Upper lobe of right lung (tissue), 1 donor: ENCODE results near the gene GALNT7. TPM values are rescaled to one million over a fixed set of nuclear protein-coding genes. Genes with fewer than 3 reads are reported as not detected.

Source experiments
- ATAC-seq: fragments of 200-7000 bp; cut with Tn5 transposase; one replicate; pipeline ENCODE4 v1.9.1; 2020; ENCODE audit warnings: mild to moderate bottlenecking, moderate library complexity
- DNase-seq: peaks from one replicate; pipeline ENCODE4 v3.0.0-alpha.2; 2020
- H3K27ac ChIP-seq: fragments of 200-600 bp; one replicate; pipeline ENCODE4 v1.8.0; 2022
- H3K27me3 ChIP-seq: fragments of 200-600 bp; one replicate; pipeline ENCODE4 v1.8.0; 2022; ENCODE audit warnings: mild to moderate bottlenecking
- H3K36me3 ChIP-seq: fragments of 200-600 bp; one replicate; pipeline ENCODE4 v1.8.0; 2022
- H3K4me1 ChIP-seq: fragments of 200-600 bp; one replicate; pipeline ENCODE4 v1.8.0; 2022
- H3K4me3 ChIP-seq: fragments of 200-600 bp; one replicate; pipeline ENCODE4 v1.8.0; 2022; ENCODE audit warnings: mild to moderate bottlenecking
- H3K9me3 ChIP-seq: fragments of 200-600 bp; one replicate; pipeline ENCODE4 v1.8.0; 2022
- intact Hi-C: fragments of 100-400 bp; cut with DNase I; formaldehyde crosslinking; loops from one replicate; pipeline ENCODE4 v1.11.0; 2022
- total RNA-seq: library from RNA; stranded (reverse); fragmentation: NEBNext Ultra II Directional; extraction: Animal tissue kit (Norgen Biotek cat#: 25700); gene quantifications from one replicate; pipeline ENCODE4 v1.2.1, GENCODE V29; 2021
- TF ChIP-seq, protein P1 (sequence below): fragments of 200-600 bp; IDR thresholded peaks from one replicate; pipeline ENCODE4 v1.8.0; 2022; ENCODE audit warnings: antibody characterized with exemption
- donor health status: DM: no; HTN: yes; CAD: no; lungs with severe emphysema.

GALNT7 gene
- total RNA-seq, 1 donor from 2014 or later, result 22.3 TPM

DNA sequence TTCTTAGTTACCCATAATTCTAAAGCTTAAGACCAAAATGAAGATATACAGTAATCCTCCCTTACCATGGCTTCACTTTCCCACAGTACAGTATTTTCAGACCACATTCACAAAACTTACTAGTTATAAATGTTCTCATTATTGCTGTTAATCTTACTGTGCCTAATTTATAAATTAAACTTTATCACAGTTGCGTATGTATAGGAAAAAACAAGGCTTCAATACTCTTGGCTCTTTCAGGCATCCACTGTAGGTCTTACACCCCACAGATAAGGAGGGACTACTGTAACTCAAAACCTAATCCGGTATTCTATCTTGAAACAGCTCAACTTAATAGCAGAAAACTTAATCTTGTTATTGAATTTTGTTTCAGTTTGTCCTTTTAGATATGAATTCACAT is 162.0 kb downstream of the GALNT7 start:
- Histone ChIP-seq H3K9me3 (no peaks in the 10 kb centered on the region), H3K4me3 (no peak overlapping the region), H3K27ac (no peak overlapping the region), H3K4me1 (peaks cover 21% of the 10 kb centered on the region), H3K36me3 (peaks cover 47% of the 10 kb centered on the region), H3K27me3 (no peaks in the 10 kb centered on the region)
- TF ChIP-seq, protein P1, sequence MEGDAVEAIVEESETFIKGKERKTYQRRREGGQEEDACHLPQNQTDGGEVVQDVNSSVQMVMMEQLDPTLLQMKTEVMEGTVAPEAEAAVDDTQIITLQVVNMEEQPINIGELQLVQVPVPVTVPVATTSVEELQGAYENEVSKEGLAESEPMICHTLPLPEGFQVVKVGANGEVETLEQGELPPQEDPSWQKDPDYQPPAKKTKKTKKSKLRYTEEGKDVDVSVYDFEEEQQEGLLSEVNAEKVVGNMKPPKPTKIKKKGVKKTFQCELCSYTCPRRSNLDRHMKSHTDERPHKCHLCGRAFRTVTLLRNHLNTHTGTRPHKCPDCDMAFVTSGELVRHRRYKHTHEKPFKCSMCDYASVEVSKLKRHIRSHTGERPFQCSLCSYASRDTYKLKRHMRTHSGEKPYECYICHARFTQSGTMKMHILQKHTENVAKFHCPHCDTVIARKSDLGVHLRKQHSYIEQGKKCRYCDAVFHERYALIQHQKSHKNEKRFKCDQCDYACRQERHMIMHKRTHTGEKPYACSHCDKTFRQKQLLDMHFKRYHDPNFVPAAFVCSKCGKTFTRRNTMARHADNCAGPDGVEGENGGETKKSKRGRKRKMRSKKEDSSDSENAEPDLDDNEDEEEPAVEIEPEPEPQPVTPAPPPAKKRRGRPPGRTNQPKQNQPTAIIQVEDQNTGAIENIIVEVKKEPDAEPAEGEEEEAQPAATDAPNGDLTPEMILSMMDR, result no peak
- no peak for ATAC-seq
- DNase-seq, result no peak
- intact Hi-C loops, result no loop called here

DNA sequence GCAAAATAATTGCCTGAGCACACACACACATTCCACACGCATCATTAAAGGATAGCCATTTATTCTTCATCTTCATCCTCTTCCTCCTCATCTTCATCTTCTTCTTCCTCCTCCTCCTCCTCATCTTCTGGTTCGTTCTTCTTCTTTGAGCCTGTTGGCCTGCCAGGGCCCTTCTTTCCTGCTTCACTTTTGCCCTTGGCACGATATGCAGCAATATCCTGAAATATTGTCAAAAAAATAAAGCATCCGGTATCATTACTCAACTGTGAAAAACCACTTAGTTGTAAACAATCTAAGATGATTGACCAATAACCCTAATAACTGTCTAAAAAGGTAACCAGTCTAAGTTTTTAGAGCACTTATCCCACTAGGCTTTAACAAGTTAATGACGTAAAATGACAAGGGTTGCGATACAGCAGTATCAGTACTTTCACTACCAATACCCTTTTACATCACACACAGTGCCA is 163.4 kb downstream of the GALNT7 start:
- Histone ChIP-seq H3K4me1 (peaks cover 21% of the 10 kb centered on the region), H3K36me3 (peaks cover 47% of the 10 kb centered on the region), H3K4me3 (peak overlapping the region; percentile 82), H3K9me3 (no peaks in the 10 kb centered on the region), H3K27ac (peak overlapping the region; percentile 99), H3K27me3 (no peaks in the 10 kb centered on the region)
- TF ChIP-seq, protein P1, result no peak
- DNase-seq (no peak), ATAC-seq (no peak)
- intact Hi-C loops, result no loop called here

- no peaks in the 10 kb centered on the region for H3K9me3 ChIP-seq
- H3K4me1 ChIP-seq, result peaks cover 21% of the 10 kb centered on the region
- H3K27ac ChIP-seq, result peak overlapping the region; percentile 99
- TF ChIP-seq, protein P1, result no peak
- intact Hi-C loops, result no loop called here
- no peaks in the 10 kb centered on the region for H3K27me3 ChIP-seq
- ATAC-seq, result no peak
- peaks cover 44% of the 10 kb centered on the region for H3K36me3 ChIP-seq
- no peak for DNase-seq
- H3K4me3 ChIP-seq, result peak overlapping the region; percentile 82
Measured at GRCh38 chr4:173332963-173333657, 164.5 kb downstream of the GALNT7 start.

- no peaks in the 10 kb centered on the region for H3K9me3 ChIP-seq
- peaks cover 21% of the 10 kb centered on the region for H3K4me1 ChIP-seq
- intact Hi-C loops, result no loop called here
- no peaks in the 10 kb centered on the region for H3K27me3 ChIP-seq
- TF ChIP-seq, protein P1, result no peak
- DNase-seq, result peak; percentile 88
- H3K4me3 ChIP-seq, result peak overlapping the region; percentile 82
- peak; percentile 65 for ATAC-seq
- H3K27ac ChIP-seq, result peak overlapping the region; percentile 99
- peaks cover 38% of the 10 kb centered on the region for H3K36me3 ChIP-seq
Measured at GRCh38 chr4:173333658-173334084, 165.1 kb downstream of the GALNT7 start.

- Histone ChIP-seq H3K9me3 (no peaks in the 10 kb centered on the region), H3K36me3 (peaks cover 32% of the 10 kb centered on the region), H3K4me1 (peaks cover 21% of the 10 kb centered on the region), H3K4me3 (peak within 1 kb of the TSS; percentile 82), H3K27me3 (no peaks in the 10 kb centered on the region), H3K27ac (peak within 1 kb of the TSS; percentile 99)
- DNase-seq (peak; percentile 100), ATAC-seq (peak; percentile 96)
- intact Hi-C loops, result no loop called here
- TF ChIP-seq, protein P1, result no peak
Measured at GRCh38 chr4:173334085-173334890, 165.7 kb downstream of the GALNT7 start, which contains the start of gene HMGB2. HMGB2 (minus strand) TSS chr4:173334358; CDS start chr4:173333649, 709 bp downstream.
